Ovary (tissue), 9 donors: ENCODE results near the gene RPS26. TPM values are rescaled to one million over a fixed set of nuclear protein-coding genes. Genes with fewer than 3 reads are reported as not detected.
"Not testable (repeated sequence)": the region's sequence is repeated elsewhere in the genome, so short reads cannot be mapped to it uniquely, and the experiment has no call there.

Experiments
- DNase-seq, 5 donors: peaks; one replicate each; pipeline ENCODE4 v3.0.0-alpha.2; 2019 to 2020
- H3K27ac ChIP-seq, 2 donors: fragments of 200-600 bp; one replicate each; pipeline versions ENCODE4 v1.5.1 to v1.8.0; 2019 to 2022
- H3K27me3 ChIP-seq: fragments of 200-600 bp; one replicate; pipeline ENCODE4 v1.8.0; 2022
- H3K36me3 ChIP-seq: fragments of 200-600 bp; sonication (generic); one replicate; pipeline ENCODE4 v1.5.1; 2019
- H3K4me1 ChIP-seq: one replicate; pipeline ENCODE4 v1.8.1; 2013; ENCODE audit warnings: mild to moderate bottlenecking, moderate library complexity; ENCODE audit not compliant: insufficient read depth
- H3K4me3 ChIP-seq: fragments of 200-600 bp; sonication (generic); one replicate; pipeline ENCODE4 v1.5.1; 2017
- H3K9me3 ChIP-seq, 2 donors: fragments of 200-600 bp in 1 of 2; sonication (generic) in 1 of 2; one replicate each; pipeline versions ENCODE4 v1.5.1 to v1.8.1; 2013 to 2019; ENCODE audit warnings: mild to moderate bottlenecking in 1 of 2, moderate library complexity in 1 of 2
- EP300 ChIP-seq: sonication (generic); formaldehyde crosslinking; IDR thresholded peaks from one replicate; pipeline ENCODE4 v1.6.1; 2017; ENCODE audit warnings: antibody characterized with exemption
- POLR2A ChIP-seq: fragments of 450-650 bp; IDR thresholded peaks from one replicate; pipeline ENCODE4 v1.6.1; 2017; ENCODE audit warnings: antibody characterized with exemption, mild to moderate bottlenecking, moderate library complexity
- WGBS, 3 donors: extraction: QIAGEN DNeasy Blood & Tissue Kit in 1 of 3; methylation state at CpG; one replicate each; pipeline versions ENCODE4 v1.1.5 to v1.1.7; 2013 to 2017; 5-methylcytosine and 5-hydroxymethylcytosine counted together
- intact Hi-C, 4 donors: fragments of 100-400 bp; cut with DNase I; formaldehyde crosslinking; loops; one replicate each; pipeline versions ENCODE4 v1.11.0 to v1.15.1; 2022 to 2023
- polyA plus RNA-seq, 2 donors: library from polyadenylated mRNA; stranded (reverse); fragments of 200-250 nt in 1 of 2; fragments of 350-450 nt in 1 of 2; fragmentation: Illumina TruSeq in 1 of 2; extraction: RNeasy Lipid Tissue Mini Kit (QIAGEN cat#74804) in 1 of 2; gene quantifications; one replicate each; pipeline ENCODE4 v1.2.3, GENCODE V29; 2013 to 2014
- total RNA-seq, 7 donors: library from RNA; depleted of rRNA in 2 of 7; stranded (reverse); fragments of >200 nt in 2 of 7; fragmentation: NEBNext Ultra II Directional in 3 of 7; extraction: Animal tissue kit (Norgen Biotek cat#: 25700) in 3 of 7; gene quantifications; one replicate each; pipeline versions ENCODE4 v1.1.0 to v1.2.4, GENCODE V29; 2016 to 2023
- TF ChIP-seq, protein P1 (sequence below), 3 donors: fragments of 450-650 bp in 2 of 3; fragments of 200-600 bp in 1 of 3; IDR thresholded peaks; one replicate each; pipeline versions ENCODE4 v1.5.1 to v1.8.0; 2016 to 2022; ENCODE audit warnings: antibody characterized with exemption in 3 of 3, mild to moderate bottlenecking in 1 of 3
- donor health status: DM: no; HTN: no; CAD: no; lungs with moderate emphysema.
- donor health status: DM: no; HTN: no; CAD: no.
- donor health status: Bipolar disorder and iron deficiency.
- donor health status: DM: yes; HTN: yes; CAD: no.
- donor health status: DM: no; HTN: no; CAD: no.
- donor health status: DM: yes; HTN: yes; CAD: no.

The RPS26 gene
- total and polyA plus RNA-seq, 9 donors, result 16.2 to 2,562 (median 140) TPM

DNA sequence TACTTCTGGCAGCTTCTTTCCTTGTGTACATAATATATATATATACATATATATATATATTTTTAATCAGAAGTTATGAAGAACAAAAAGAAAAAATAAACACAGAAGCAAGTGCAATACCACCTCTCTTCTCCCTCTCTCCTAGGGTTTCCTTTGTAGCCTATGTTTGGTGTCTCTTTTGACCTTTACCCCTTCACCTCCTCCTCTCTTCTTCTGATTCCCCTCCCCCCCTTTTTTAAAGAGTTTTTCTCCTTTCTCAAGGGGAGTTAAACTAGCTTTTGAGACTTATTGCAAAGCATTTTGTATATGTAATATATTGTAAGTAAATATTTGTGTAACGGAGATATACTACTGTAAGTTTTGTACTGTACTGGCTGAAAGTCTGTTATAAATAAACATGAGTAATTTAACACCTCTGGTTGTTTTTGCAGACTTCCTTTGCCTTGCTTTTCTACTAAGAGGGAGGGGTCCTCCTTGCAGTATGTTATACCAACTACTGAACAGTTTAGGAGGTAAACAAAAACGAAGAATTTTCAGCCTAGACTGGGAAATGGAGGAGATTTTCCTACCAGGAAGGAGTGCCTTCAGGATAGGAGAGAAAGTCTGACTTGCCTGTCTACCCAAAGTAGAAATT is 3.6 kb upstream of the RPS26 start:
- no peak for DNase-seq
- intact Hi-C loops, result loop anchor here in 1 of 4 donors (5.0 kb wide), 1 partner anchor 41 kb away; the partner anchor contains the start of gene SUOX
- Histone ChIP-seq H3K27me3 (no peaks in the 10 kb centered on the region), H3K9me3 (no peaks in the 10 kb centered on the region), H3K27ac (no peak overlapping the region), H3K4me3 (no peak overlapping the region), H3K4me1 (no peaks in the 10 kb centered on the region), H3K36me3 (no peaks in the 10 kb centered on the region)
- TF ChIP-seq EP300, result no peak
- TF ChIP-seq, protein P1, sequence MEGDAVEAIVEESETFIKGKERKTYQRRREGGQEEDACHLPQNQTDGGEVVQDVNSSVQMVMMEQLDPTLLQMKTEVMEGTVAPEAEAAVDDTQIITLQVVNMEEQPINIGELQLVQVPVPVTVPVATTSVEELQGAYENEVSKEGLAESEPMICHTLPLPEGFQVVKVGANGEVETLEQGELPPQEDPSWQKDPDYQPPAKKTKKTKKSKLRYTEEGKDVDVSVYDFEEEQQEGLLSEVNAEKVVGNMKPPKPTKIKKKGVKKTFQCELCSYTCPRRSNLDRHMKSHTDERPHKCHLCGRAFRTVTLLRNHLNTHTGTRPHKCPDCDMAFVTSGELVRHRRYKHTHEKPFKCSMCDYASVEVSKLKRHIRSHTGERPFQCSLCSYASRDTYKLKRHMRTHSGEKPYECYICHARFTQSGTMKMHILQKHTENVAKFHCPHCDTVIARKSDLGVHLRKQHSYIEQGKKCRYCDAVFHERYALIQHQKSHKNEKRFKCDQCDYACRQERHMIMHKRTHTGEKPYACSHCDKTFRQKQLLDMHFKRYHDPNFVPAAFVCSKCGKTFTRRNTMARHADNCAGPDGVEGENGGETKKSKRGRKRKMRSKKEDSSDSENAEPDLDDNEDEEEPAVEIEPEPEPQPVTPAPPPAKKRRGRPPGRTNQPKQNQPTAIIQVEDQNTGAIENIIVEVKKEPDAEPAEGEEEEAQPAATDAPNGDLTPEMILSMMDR (IDR thresholded peaks at IDR 0.05), result no peak
- TF ChIP-seq POLR2A, result no peak
- 47 to 64% (median 52%) methylated on average over 2 of the region's 2 CpGs for WGBS, 3 donors

DNA sequence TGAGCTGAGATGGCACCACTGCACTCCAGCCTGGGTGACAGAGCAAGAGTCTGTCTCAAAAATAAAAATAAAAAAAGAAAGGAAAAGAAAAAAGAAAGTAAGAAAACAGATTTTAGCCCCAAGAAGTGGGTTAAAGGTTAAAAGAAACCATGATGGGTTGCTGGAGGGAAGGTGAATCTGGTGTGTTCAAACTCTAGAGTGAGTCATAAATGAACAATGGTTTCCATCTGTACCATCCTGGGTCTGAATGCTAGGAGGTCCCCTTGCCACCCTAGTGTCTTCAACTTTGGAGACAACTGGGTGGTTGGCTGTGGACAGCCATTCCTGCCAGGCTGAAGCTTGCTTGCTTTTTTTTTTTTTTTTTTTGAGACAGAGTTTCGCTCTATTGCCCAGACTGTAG is 1.6 kb upstream of the RPS26 start:
- 93 to 100% (median 100%) methylated on average over 1 of the region's 1 CpG for WGBS, 3 donors
- DNase-seq, result no peak
- Histone ChIP-seq H3K27ac (no peak overlapping the region), H3K9me3 (no peaks in the 10 kb centered on the region), H3K36me3 (no peaks in the 10 kb centered on the region), H3K27me3 (no peaks in the 10 kb centered on the region), H3K4me3 (no peak overlapping the region), H3K4me1 (no peaks in the 10 kb centered on the region)
- intact Hi-C loops, result loop anchor here in 3 of 4 donors (2.0 to 10.0 kb wide), 3 partner anchors 43 to 295 kb away; partner anchors contain the start of genes SUOX (in 3 of the 3) and GDF11 (in 1 of the 3)
- no peak for TF ChIP-seq POLR2A
- TF ChIP-seq, protein P1 (IDR thresholded peaks at IDR 0.05), result no peak
- TF ChIP-seq EP300, result no peak

DNA sequence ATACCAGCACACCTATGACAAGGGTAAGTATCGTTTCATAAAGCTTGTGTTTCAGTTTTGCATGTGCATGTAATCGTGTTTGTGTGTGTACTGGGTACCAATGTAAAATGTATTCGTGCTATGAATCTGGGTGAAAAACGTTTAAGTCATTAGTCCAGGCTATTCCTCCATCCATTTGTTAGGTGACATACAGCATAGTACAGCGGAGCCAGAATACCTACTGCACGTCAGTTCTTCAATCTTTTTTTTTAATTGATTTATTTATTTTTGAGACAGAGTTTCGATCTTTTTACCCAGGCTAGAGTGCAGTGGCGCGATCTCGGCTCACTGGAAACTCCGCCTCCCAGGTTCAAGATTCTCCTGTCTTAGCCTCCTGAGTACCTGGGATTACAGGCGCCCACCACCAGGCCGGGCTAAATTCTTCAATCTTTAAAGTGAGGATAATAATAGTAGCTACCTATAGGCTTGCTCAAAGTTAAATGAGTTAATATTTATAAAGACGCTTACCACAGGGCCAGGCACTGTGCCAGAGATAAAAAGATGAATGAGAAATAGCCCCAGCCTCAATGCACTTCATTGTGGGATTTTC is 661 bp upstream of the RPS26 start:
- no peaks in the 10 kb centered on the region for H3K27me3 ChIP-seq
- intact Hi-C loops, result loop anchor here in 3 of 4 donors (2.0 to 10.0 kb wide), 3 partner anchors 44 to 296 kb away; partner anchors contain the start of genes SUOX (in 3 of the 3) and GDF11 (in 1 of the 3)
- TF ChIP-seq POLR2A (no peak), EP300 (no peak)
- TF ChIP-seq, protein P1 (IDR thresholded peaks at IDR 0.05), result peak in 1 of 3 donors; percentile 32
- DNase-seq, result peak in 2 of 5 donors; percentile 40 to 41
- H3K27ac ChIP-seq, result peak overlapping the region; percentile 84 to 94
- H3K9me3 ChIP-seq, result no peaks in the 10 kb centered on the region
- H3K4me1 ChIP-seq, result no peaks in the 10 kb centered on the region
- H3K4me3 ChIP-seq, result peak overlapping the region; percentile 85
- H3K36me3 ChIP-seq, result no peaks in the 10 kb centered on the region
- 51 to 63% (median 53%) methylated on average over 14 of the region's 14 CpGs for WGBS, 3 donors

DNA sequence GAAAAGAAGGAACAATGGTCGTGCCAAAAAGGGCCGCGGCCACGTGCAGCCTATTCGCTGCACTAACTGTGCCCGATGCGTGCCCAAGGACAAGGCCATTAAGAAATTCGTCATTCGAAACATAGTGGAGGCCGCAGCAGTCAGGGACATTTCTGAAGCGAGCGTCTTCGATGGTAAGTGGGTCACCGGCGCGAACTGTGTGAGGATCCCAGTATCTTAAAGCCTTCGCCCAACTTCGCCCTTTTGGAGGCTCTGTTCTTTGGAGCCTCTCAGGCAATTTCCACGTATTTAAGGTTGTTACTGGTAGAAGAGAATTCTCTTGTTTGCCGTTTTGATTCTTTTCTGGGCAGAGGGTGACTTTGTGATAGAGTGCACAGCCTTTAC is 704 bp downstream of the RPS26 start:
- intact Hi-C loops, result loop anchor here in 2 of 4 donors (10.0 kb wide), 2 partner anchors 48 to 298 kb away; partner anchors contain the start of genes GDF11 (in 1 of the 2) and SUOX (in 1 of the 2)
- not testable (repeated sequence) for H3K4me1 ChIP-seq, H3K27me3 ChIP-seq, DNase-seq, H3K9me3 ChIP-seq, H3K36me3 ChIP-seq
- Histone ChIP-seq H3K27ac (peak overlapping the region; percentile 84 to 94), H3K4me3 (peak overlapping the region; percentile 85)
- 0 to 1% (median 1%) methylated on average over 19 to 20 of the region's 20 CpGs for WGBS, 3 donors

DNA sequence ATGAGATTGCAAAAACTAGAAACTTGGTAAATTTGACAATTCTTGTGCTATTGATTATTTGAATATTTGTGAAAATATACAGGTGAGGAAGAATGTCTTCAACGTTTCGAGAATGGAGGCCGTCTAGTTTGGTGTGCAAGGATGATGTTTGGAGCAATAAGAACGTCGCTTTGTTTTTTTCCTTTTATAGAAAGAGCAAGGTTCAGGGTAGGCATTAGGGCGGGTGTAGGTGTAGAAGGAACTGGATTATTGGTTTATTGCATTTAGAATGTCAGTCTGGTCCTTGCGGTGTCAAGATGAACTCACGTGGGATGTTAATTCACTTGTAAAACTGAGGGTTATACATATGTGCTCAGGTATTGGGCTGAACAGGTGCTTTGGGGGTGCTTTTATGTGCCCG is 1.1 kb downstream of the RPS26 start:
- 20 to 38% (median 21%) methylated on average over 9 of the region's 9 CpGs for WGBS, 3 donors
- Histone ChIP-seq H3K9me3 (no peaks in the 10 kb centered on the region), H3K4me1 (no peaks in the 10 kb centered on the region), H3K27ac (no peak overlapping the region), H3K4me3 (peak overlapping the region; percentile 85), H3K27me3 (no peaks in the 10 kb centered on the region), H3K36me3 (no peaks in the 10 kb centered on the region)
- DNase-seq, result no peak
- no peak for TF ChIP-seq EP300
- TF ChIP-seq, protein P1 (IDR thresholded peaks at IDR 0.05), result no peak
- TF ChIP-seq POLR2A, result no peak
- intact Hi-C loops, result loop anchor here in 2 of 4 donors (10.0 kb wide), 2 partner anchors 48 to 298 kb away; partner anchors contain the start of genes GDF11 (in 1 of the 2) and SUOX (in 1 of the 2)
